K562 (cell line): Measurements from ENCODE around the gene CYB5R3. TPM values are rescaled to one million over a fixed set of nuclear protein-coding genes. Genes with fewer than 3 reads are reported as not detected.

Source experiments
- ATF1 ChIP-seq, 2 experiments: fragments of 450-650 bp in 1 of 2; IDR thresholded peaks; 2 replicates each; pipeline ENCODE4 v1.6.1; 2016; ENCODE audit warnings: missing compliant biosample characterization in 1 of 2, missing genetic modification characterization in 1 of 2
- BCOR ChIP-seq: fragments of 450-650 bp; IDR thresholded peaks from 2 replicates; pipeline ENCODE4 v1.6.1; 2016
- NCOR1 ChIP-seq: fragments of 450-650 bp; IDR thresholded peaks from 2 replicates; pipeline ENCODE4 v1.6.1; 2016; ENCODE audit warnings: mild to moderate bottlenecking, moderate library complexity
- TBL1XR1 ChIP-seq, 2 experiments: IDR thresholded peaks; 2 replicates each; pipeline ENCODE4 v1.6.1; 2012; ENCODE audit warnings: improper control_type of control experiment in 2 of 2, low read length in 2 of 2, mild to moderate bottlenecking in 1 of 2
- ZBED1 ChIP-seq: IDR thresholded peaks from 2 replicates; pipeline ENCODE4 v1.6.1; 2014
- ZNF224 ChIP-seq: sonication (generic); formaldehyde crosslinking; IDR thresholded peaks from 2 replicates; pipeline ENCODE4 v1.8.0; 2022; ENCODE audit warnings: mild to moderate bottlenecking, missing genetic modification reagents
- polyA plus RNA-seq, 8 experiments: library from polyadenylated mRNA; depleted of rRNA in 4 of 8; stranded (reverse) in 5 of 8; unstranded in 3 of 8; fragments of >200 nt; fragmentation: Nextera tagmentation in 2 of 8; fragmentation: Illumina TruSeq in 1 of 8; extraction: Ambion mirVana in 2 of 8; extraction: Trizol in 1 of 8; gene quantifications; 2 replicates each; pipeline versions ENCODE4 v1.2.1 to v1.2.3, GENCODE V29; 2011 to 2014; ENCODE audit warnings: inconsistent platforms in 1 of 8, missing spikeins in 1 of 8
- total RNA-seq, 7 experiments: library from RNA; depleted of rRNA in 6 of 7; stranded (reverse); fragments of >200 nt in 6 of 7; fragmentation: Illumina TruSeq in 2 of 7; extraction: Trizol in 2 of 7; gene quantifications; 2 replicates each; pipeline versions ENCODE4 v1.2.1 to v1.2.3, GENCODE V29; 2011 to 2021; ENCODE audit warnings: low replicate concordance in 1 of 7
- TF ChIP-seq, protein P1 (sequence below): fragments of 450-650 bp; IDR thresholded peaks from 2 replicates; pipeline ENCODE4 v1.6.1; 2016; ENCODE audit warnings: mild to moderate bottlenecking, moderate library complexity
- TF ChIP-seq, protein P2 (sequence below): fragments of 450-650 bp; IDR thresholded peaks from 2 replicates; pipeline ENCODE4 v1.6.1; 2016; ENCODE audit warnings: mild to moderate bottlenecking
- TF ChIP-seq, protein P3 (sequence below): sonication (generic); formaldehyde crosslinking; IDR thresholded peaks from 2 replicates; pipeline ENCODE4 v1.8.0; 2022; ENCODE audit warnings: mild to moderate bottlenecking, missing genetic modification reagents
- TF ChIP-seq, protein P4 (sequence below): fragments of 450-650 bp; formaldehyde crosslinking; IDR thresholded peaks from 2 replicates; pipeline ENCODE4 v1.4.0; 2022; ENCODE audit warnings: missing genetic modification characterization

Gene CYB5R3
- total and polyA plus RNA-seq, 9 of the 15 experiments (the other 6 are each of a cell fraction or from before 2014, with no cell fraction given) = 1.4 to 66.8 (median 23.4) TPM

DNA sequence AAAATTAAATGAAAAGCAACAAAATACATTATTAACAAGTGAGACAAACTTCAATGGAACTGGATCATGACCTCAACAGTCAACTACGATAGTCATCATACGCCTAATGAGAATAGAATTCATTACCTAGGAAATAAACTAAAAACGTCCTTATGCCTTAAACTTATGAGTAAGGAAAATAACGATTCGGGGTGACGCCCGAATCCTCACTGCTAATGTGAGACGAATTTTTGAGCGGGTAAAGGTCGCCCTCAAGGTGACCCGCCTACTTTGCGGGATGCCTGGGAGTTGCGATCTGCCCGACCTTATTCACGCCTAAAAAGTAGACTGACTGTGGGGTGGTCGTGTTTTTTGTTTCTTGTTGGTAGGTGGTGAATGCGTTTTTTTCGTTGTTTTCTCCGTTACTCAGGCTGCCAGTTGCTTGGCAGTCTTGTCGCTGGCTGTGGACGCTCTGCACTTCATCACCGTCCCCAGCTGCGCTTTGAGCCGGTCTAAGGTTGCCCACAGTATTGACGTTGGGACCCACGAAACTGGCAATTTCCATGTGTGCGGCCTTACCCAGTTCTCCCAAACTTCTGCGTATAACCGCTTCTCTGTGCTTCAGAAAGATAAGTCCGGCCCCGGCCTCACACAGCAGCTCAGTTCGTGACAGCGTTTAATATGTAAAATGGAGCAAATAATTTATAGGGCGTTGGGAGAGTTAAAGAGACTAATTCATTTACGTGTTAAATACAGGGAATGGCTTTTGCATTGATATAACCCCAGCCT lies 33.9 kb downstream of the CYB5R3 start (continued):
- TF ChIP-seq, protein P1, sequence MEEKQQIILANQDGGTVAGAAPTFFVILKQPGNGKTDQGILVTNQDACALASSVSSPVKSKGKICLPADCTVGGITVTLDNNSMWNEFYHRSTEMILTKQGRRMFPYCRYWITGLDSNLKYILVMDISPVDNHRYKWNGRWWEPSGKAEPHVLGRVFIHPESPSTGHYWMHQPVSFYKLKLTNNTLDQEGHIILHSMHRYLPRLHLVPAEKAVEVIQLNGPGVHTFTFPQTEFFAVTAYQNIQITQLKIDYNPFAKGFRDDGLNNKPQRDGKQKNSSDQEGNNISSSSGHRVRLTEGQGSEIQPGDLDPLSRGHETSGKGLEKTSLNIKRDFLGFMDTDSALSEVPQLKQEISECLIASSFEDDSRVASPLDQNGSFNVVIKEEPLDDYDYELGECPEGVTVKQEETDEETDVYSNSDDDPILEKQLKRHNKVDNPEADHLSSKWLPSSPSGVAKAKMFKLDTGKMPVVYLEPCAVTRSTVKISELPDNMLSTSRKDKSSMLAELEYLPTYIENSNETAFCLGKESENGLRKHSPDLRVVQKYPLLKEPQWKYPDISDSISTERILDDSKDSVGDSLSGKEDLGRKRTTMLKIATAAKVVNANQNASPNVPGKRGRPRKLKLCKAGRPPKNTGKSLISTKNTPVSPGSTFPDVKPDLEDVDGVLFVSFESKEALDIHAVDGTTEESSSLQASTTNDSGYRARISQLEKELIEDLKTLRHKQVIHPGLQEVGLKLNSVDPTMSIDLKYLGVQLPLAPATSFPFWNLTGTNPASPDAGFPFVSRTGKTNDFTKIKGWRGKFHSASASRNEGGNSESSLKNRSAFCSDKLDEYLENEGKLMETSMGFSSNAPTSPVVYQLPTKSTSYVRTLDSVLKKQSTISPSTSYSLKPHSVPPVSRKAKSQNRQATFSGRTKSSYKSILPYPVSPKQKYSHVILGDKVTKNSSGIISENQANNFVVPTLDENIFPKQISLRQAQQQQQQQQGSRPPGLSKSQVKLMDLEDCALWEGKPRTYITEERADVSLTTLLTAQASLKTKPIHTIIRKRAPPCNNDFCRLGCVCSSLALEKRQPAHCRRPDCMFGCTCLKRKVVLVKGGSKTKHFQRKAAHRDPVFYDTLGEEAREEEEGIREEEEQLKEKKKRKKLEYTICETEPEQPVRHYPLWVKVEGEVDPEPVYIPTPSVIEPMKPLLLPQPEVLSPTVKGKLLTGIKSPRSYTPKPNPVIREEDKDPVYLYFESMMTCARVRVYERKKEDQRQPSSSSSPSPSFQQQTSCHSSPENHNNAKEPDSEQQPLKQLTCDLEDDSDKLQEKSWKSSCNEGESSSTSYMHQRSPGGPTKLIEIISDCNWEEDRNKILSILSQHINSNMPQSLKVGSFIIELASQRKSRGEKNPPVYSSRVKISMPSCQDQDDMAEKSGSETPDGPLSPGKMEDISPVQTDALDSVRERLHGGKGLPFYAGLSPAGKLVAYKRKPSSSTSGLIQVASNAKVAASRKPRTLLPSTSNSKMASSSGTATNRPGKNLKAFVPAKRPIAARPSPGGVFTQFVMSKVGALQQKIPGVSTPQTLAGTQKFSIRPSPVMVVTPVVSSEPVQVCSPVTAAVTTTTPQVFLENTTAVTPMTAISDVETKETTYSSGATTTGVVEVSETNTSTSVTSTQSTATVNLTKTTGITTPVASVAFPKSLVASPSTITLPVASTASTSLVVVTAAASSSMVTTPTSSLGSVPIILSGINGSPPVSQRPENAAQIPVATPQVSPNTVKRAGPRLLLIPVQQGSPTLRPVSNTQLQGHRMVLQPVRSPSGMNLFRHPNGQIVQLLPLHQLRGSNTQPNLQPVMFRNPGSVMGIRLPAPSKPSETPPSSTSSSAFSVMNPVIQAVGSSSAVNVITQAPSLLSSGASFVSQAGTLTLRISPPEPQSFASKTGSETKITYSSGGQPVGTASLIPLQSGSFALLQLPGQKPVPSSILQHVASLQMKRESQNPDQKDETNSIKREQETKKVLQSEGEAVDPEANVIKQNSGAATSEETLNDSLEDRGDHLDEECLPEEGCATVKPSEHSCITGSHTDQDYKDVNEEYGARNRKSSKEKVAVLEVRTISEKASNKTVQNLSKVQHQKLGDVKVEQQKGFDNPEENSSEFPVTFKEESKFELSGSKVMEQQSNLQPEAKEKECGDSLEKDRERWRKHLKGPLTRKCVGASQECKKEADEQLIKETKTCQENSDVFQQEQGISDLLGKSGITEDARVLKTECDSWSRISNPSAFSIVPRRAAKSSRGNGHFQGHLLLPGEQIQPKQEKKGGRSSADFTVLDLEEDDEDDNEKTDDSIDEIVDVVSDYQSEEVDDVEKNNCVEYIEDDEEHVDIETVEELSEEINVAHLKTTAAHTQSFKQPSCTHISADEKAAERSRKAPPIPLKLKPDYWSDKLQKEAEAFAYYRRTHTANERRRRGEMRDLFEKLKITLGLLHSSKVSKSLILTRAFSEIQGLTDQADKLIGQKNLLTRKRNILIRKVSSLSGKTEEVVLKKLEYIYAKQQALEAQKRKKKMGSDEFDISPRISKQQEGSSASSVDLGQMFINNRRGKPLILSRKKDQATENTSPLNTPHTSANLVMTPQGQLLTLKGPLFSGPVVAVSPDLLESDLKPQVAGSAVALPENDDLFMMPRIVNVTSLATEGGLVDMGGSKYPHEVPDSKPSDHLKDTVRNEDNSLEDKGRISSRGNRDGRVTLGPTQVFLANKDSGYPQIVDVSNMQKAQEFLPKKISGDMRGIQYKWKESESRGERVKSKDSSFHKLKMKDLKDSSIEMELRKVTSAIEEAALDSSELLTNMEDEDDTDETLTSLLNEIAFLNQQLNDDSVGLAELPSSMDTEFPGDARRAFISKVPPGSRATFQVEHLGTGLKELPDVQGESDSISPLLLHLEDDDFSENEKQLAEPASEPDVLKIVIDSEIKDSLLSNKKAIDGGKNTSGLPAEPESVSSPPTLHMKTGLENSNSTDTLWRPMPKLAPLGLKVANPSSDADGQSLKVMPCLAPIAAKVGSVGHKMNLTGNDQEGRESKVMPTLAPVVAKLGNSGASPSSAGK = 0 out of 2 replicates have a peak, but pooled peaks have one; percentile 18
- peak in 1 of 2 experiments; percentile 74 for TF ChIP-seq TBL1XR1 (IDR thresholded peaks at IDR 0.05; ENCODE audit: low read length in 2 of 2)
- TF ChIP-seq ZBED1 = peak; percentile 100
- TF ChIP-seq ZNF224 = 0 out of 2 replicates have a peak, but pooled peaks have one; percentile 76
- TF ChIP-seq, protein P2, sequence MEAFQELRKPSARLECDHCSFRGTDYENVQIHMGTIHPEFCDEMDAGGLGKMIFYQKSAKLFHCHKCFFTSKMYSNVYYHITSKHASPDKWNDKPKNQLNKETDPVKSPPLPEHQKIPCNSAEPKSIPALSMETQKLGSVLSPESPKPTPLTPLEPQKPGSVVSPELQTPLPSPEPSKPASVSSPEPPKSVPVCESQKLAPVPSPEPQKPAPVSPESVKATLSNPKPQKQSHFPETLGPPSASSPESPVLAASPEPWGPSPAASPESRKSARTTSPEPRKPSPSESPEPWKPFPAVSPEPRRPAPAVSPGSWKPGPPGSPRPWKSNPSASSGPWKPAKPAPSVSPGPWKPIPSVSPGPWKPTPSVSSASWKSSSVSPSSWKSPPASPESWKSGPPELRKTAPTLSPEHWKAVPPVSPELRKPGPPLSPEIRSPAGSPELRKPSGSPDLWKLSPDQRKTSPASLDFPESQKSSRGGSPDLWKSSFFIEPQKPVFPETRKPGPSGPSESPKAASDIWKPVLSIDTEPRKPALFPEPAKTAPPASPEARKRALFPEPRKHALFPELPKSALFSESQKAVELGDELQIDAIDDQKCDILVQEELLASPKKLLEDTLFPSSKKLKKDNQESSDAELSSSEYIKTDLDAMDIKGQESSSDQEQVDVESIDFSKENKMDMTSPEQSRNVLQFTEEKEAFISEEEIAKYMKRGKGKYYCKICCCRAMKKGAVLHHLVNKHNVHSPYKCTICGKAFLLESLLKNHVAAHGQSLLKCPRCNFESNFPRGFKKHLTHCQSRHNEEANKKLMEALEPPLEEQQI = peak; percentile 21; the same call in 1 of the 2 replicates
- TF ChIP-seq BCOR = peak; percentile 83
- TF ChIP-seq NCOR1 = peak; percentile 95
- TF ChIP-seq ATF1 (CRISPR knock-in tag; IDR thresholded peaks at IDR 0.05) = no peak
- TF ChIP-seq ATF1 (tag; IDR thresholded peaks at IDR 0.05) = peak; percentile 78; the same call in 1 of the 2 replicates
- TF ChIP-seq, protein P3, sequence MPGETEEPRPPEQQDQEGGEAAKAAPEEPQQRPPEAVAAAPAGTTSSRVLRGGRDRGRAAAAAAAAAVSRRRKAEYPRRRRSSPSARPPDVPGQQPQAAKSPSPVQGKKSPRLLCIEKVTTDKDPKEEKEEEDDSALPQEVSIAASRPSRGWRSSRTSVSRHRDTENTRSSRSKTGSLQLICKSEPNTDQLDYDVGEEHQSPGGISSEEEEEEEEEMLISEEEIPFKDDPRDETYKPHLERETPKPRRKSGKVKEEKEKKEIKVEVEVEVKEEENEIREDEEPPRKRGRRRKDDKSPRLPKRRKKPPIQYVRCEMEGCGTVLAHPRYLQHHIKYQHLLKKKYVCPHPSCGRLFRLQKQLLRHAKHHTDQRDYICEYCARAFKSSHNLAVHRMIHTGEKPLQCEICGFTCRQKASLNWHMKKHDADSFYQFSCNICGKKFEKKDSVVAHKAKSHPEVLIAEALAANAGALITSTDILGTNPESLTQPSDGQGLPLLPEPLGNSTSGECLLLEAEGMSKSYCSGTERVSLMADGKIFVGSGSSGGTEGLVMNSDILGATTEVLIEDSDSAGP (CRISPR knock-in tag) = peak; percentile 63; the same call in 1 of the 2 replicates
- TF ChIP-seq, protein P4, sequence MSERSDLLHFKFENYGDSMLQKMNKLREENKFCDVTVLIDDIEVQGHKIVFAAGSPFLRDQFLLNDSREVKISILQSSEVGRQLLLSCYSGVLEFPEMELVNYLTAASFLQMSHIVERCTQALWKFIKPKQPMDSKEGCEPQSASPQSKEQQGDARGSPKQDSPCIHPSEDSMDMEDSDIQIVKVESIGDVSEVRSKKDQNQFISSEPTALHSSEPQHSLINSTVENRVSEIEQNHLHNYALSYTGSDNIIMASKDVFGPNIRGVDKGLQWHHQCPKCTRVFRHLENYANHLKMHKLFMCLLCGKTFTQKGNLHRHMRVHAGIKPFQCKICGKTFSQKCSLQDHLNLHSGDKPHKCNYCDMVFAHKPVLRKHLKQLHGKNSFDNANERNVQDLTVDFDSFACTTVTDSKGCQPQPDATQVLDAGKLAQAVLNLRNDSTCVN (CRISPR knock-in tag) = peak; percentile 98
